Amygdala (tissue), 56 donors: ENCODE results near the gene SLC6A7.
A peak's percentile ranks its signal among the peaks of the same experiment; 100 is the strongest.

Experiments
- DNase-seq, 56 donors: peaks; one replicate each; lab custom pipeline; 2025; lab: John Stamatoyannopoulos, UW

Gene SLC6A7

DNA sequence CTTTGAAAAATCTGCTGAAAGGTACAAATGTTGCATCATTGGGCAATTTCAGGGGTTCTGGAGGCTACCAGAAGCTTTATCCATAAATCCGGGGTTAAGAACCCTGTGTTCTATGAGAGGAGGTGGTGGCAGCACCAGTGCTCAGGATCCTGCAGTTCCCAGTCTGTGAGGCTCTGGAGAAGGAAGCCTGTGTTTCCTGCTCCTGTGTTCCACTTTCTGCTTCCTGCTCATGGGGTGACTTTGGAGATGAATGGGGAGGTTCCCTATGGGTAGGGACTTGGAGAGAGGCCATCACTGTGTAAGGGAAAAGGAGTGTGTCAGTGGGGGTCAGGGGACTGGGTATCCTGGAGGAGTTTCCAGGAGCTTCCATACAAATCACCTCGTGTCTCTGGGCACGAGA lies 21.0 kb upstream of the SLC6A7 start:
- DNase-seq = no peak

DNA sequence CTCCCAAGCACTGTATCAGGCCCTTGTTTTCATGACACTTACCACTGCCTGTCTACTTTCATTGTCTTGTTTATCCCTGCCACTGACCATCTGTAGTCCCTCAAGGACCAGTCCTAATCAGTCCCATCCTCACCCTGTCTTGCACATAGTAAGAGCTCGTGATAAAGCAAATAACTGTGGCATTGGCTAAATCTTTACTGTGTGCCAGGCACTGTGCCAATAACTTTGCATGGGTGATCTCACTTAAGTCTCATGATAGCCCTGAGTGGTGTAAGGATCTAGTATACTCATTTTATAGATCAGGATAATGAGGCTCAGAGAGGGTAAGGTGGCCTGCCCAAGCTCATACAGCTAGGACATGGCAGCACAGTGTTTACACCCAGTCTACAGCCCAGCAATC lies 17.7 kb upstream of the SLC6A7 start:
- DNase-seq = no peak

DNA sequence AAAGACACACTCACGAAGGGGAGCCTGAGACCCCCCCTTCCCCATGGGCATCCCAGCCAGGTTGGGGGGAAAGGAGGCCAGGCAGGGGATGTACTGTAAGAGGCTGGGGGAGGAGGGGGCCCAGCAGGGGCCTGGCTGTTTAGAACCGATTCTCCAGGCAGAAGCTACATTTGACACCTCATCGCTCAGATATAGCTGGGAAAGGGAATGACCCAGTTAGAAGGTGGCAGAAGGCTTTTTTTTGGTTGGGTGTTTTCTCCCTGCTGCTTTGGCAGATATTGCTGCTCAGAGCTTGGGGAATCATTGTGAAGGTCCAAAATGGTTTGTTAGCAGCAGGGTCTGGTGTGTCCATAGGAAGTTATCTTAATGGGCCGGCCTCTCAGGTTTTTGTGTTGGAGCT lies 17.3 kb upstream of the SLC6A7 start:
- no peak for DNase-seq

DNA sequence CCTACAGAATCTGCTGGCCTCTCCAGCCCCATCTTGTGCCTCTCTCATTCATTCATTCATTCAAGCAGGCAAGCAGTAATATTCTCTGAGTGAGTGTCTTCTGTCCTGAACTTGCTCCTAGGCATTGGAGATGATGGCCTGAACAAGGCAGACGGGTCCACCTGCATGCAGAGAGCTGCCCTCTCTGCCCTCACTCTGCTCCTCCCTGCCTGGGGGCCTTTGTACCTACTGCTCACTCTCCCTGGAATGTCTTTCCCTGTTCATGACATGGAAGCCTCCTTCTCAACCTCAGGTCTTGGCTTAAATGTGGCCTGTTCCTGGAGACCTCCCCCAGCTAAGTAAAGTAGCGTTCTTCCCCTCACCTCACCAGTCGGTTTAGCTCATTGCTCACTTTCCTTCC lies 16.7 kb upstream of the SLC6A7 start:
- no peak for DNase-seq

DNA sequence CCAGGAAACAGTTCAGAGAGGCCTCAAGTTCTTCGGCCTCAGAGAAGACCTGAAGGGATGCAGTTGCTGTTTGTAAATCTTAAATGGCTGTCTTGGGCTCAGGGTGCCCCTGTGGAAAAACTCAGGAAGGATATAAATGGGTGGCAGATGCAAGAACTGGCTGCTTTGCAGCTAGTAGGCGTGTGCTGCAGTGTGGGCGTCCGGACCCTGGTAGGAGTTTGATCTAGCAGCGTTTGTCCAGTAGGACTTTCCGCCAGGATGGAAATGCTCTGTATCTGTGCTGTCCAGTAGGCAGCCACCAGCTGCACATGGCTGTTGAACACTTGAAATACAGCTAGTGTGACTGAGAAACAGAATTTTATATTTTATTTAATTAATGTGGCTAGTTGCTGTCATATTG lies 15.6 kb upstream of the SLC6A7 start:
- DNase-seq = no peak

DNA sequence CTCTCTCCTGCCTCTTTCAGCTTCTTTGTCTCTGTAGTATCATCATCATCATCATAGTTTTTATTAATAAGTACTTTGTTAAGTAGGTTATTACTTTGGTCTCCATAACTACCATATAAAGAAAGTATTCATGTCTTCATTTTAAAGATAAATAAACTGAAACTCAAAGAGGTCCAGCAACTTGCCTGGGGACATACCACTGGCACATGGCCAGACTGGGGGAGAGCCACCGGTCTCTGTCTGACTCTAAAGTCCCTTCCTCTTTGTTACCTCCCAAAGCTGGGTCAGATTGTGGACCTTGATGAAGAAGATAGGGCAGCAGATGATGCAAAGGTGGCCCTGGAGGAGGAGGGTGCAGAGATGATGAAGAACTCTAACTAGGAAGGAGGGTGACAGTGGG lies 14.8 kb upstream of the SLC6A7 start:
- no peak for DNase-seq

DNA sequence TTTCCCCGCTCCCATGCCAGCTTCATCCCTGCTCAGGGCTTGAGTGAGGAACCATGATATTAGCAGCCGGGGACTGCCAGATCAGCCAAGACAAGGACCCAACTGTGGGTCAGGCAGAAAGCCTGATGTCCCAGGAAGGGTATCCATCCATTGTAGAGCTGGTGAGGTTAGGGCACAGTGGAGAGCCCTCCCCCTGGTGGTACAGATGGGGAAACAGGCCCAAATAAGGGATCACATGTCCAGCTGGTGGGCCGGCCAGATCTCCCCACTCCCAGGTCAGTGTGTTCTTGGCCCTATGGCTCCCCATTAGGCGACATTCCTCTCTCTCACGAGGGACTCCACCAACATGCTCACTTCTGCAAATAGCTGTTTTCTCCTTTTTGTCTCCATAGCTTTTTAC lies 14.3 kb upstream of the SLC6A7 start:
- no peak for DNase-seq

DNA sequence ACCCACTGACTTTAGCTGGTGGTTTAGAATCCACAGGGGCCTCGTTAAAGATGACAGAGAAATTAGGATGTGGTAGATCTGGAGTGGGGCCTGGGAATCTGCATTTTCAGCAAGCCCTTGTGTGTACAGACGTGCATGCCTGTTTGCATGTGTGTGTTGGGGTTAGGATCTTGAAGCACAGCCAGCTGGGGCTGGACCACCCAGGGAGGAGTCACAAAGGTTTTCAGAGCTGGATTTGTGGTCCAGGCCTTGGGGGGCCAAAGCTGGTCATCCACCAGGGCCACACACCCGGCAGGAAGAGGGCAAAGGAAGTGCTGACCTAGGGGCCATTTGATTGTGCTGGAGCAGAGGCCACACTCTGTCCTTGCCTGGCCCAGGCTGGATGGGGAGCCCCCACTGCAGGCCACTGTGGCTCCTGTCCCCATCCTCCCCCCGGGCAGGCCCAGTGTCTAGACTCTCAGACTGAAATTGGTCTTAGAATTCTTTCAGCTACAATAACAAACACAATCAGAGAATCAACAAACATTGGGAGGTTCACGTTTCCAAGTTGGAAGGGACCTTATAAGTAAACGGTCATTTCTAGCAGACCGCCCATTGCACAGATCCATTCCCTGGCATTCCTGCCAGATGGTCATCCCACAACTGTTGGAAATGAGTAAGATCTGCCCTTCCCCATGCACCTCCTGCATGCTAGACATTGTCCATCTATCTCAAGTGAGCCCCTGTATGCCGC lies 13.0 kb upstream of the SLC6A7 start:
- no peak for DNase-seq

DNA sequence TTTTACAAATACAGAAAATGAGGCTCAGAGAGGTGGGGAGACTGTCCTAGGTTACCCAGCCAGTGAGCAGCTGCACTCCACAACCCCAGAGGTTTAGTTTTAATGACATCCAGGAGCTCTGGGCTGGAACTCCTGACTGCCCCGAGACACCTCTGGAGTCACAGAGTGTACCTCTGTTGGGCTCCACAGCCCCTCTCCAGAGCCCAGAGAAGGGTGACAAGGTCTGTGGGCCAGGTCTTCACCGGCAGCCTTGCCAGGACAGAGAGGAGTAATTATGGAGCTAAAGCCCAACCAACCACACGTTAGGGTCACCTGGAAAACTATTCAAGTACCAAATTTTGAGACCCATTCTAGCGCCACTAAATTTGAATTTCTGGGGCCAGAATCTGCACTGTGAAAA lies 12.1 kb upstream of the SLC6A7 start:
- DNase-seq = no peak

DNA sequence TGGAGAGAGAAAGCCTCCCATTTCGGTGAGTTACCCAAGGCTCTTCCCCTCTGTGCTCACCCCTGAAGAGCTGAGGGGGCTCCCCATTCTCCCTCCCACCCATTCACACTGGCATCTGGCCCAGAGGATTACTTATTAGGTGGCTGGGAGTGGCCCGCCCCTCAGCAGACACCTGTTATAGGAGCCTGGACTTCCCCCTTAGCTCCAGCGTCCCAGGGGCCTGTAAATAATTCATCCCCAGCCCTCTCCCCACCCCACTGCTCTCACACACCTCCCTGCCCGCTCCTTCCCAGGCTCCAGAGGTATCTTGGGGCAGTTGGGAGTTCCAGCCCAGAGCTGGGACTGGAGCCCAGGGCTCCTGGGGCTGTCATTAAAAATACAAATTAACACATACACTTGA lies 11.6 kb upstream of the SLC6A7 start:
- DNase-seq = no peak

DNA sequence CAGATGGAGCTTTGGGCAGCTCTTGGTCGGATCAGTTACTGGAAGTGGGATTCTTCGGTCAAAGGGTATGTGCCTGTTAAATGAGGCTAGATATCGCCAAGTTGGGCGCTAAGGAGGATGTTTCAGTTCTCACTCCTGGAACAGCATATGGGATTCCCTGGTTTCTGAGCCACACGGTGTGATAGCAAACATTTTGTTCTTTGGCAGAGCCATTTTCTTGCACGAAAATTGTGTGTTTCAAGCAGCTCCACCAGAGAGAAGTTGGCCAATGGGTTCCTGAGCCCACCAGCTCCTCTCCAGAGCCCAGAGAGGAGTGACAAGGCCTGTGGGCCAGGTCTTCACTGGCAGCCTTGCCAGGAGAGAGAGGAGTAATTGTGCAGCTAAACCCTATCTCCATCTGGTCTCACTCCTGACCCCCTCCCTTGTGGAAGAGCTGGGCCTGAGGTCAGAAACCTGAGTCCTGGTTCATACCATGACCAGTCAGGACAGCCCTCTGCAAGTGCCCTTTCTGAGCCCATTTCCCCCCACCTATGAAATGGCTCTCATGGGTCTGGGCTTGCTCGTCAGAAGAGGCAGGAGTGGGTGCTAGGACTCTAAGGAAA lies 10.7 kb upstream of the SLC6A7 start:
- no peak for DNase-seq

DNA sequence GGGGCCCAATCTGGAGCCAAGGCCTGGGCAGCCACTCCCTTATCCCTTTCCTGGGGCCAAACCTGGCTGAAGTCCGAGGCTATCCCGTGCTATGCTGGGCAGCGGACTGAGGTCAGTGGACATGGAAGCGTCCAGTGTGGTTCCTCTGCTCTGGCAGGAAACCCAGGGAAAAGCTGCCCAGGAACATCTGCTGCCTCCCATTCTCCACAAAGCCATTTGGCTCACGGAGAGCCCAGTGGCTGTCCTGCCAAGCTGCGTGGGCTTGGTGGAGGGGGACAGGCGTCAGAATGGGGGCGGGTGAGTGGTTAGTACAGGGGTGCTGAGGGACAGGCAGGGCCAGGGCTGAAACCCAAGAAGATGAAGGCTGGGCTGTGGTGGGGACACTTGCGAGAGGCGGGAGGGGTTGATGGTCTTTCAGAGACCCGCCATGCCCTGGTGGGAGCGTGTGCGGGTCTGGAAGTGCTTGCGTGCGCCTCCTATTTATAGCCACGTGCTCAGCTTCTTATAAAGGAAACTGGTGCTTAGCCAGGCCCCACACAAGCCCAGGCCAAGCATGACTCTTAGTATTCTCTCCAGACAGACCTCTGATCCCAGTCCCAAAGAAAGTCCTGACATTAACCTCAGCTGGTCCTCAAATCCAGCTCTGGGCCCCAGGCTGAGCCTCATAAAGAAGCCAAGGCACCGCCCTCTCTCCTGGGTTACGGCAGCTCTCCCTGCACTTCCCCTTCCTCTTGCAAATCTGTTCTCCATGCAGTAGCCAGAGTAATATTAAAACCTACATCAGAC lies 9.4 kb upstream of the SLC6A7 start:
- peak in 53 of 56 donors; percentile 8 to 90 (median 65) for DNase-seq

DNA sequence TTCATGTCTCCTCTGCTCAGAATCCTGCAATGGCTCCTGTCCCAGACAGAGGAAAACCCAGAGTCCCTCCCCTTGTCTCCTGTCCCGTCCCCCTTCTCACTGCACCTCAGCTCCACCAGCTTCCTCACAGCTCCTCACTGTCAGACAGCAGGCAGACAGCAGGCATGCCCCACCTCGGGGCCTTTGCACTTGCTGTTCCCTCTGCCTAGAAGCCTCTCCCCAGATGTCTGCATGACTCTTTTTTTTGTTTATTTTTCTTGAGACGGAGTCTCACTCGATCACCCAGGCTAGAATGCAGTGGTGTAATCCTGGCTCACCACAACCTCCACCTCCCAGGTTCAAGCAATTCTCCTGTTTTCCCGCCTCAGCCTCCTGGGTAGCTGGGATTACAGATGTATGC lies 8.8 kb upstream of the SLC6A7 start:
- no peak for DNase-seq

DNA sequence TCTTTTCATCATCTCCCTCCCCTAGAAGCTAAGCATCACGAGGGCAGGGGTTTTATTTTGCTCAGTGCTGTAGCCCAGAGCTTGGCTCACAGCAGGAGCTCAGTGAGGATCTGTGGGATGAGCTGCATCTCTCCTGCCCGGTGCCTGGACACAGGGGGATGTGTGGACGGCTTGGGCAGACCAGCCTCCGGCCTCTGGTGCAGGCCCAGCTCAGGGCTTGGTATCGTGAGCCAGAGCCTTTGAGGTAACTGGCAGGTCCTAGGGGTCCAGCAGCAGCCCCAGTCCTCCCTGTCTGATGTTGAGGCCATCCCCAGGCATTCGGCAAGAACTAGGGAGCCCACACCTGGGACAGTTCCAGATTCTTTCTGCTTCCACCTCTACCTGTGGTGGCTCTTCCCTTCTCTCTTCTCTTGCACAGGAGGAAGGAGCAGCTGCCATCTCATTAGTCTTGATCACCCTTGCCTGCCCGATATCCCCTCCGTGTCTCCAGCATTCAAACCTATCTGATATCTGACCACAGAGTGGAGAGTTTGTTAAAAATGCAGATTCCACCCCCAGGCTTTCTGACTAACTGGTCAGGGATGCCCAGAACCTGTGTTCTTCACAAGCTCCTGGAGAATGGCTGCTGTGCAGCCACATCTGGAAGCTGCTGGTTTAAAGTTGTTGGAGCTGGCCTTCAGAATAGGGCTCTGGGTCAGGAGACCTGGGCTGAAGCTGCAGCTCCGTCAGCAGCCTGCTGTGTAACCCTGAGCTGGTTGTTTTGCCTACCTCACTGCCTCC lies 7.9 kb upstream of the SLC6A7 start:
- DNase-seq = no peak

DNA sequence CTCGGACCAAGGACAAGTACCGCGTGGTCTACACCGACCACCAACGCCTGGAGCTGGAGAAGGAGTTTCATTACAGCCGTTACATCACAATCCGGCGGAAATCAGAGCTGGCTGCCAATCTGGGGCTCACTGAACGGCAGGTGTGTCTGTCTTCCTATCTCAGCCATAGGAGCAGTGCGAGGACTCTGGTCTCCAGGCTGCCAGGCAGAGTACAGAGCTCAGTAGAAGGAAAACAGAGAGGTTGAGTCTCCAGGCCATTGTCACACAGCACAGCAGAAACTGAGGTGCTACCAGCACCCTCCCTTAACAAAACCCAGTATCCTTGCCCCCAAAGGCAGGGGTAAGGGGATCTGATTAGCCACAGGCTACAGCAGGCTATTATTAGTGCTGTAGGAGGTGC lies 7.1 kb upstream of the SLC6A7 start:
- no peak for DNase-seq

DNA sequence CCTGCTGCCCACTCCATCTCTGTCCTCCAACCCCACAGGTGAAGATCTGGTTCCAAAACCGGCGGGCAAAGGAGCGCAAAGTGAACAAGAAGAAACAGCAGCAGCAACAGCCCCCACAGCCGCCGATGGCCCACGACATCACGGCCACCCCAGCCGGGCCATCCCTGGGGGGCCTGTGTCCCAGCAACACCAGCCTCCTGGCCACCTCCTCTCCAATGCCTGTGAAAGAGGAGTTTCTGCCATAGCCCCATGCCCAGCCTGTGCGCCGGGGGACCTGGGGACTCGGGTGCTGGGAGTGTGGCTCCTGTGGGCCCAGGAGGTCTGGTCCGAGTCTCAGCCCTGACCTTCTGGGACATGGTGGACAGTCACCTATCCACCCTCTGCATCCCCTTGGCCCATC lies 6.4 kb upstream of the SLC6A7 start:
- no peak for DNase-seq

DNA sequence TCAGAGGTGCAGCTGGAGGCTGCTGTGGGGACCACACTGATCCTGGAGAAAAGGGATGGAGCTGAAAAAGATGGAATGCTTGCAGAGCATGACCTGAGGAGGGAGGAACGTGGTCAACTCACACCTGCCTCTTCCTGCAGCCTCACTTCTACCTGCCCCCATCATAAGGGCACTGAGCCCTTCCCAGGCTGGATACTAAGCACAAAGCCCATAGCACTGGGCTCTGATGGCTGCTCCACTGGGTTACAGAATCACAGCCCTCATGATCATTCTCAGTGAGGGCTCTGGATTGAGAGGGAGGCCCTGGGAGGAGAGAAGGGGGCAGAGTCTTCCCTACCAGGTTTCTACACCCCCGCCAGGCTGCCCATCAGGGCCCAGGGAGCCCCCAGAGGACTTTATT lies 5.9 kb upstream of the SLC6A7 start:
- DNase-seq = no peak

DNA sequence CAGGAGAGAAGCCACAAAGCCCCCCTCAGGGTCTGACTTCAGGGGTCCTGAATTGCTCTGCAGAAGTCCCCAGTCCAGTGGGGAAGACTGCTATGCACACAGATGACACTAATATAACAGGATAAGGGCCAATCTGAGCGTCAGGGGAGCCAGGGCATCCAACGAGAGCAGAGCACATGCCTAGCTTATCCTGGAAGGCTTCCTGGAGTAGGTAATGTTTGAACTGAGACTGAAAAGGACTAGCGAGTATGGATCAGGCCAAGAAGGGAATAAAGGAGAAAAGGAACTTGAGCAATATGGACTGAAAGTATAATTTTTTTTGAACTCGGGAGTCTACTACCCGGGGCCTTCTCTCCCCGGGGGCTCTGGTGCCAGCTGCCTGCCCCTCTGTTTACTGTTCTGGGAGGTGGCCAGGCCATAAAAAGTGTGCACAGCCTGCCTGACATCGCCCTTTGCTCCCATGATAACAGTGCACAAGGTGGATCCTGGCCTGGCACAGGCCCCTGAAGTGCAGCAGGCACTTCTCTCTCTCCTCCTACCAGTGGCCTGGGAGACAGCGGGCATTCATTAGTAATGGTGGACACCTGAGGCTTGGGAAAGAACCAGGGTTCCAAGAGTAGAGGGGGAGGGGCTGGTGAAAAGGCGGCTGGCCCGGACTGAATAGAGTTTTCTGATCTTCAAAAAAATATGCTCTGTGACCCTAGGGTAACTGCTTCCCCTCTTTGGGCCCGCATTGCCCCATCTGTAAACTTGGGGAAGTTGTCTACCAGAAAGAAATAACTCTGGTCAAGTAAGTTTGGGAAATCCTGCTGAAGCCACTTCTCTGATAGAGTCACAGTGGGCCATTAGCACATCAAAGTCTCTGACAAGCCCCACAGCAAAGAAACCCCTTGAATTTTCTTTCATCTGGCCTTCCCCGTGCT lies 4.6 kb upstream of the SLC6A7 start:
- no peak for DNase-seq

DNA sequence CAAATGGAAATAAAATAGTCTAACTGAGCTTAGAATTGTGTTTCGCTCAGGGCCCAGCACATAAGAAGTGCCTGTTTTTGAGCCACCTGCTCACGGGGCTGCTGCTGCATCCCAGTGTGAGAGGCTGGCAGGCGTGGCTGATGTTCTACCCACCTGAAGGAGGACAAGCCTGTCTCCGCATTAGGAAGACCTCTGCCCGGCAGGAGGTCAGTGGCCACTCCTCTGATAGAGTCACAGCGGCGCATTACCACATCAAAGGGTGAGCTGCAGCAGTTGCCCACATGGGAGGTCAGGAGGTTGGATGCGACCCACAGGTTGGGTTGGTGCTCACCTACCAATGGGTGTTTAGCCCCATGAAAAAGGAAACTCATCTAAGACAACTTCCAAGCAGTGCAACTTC lies 3.7 kb upstream of the SLC6A7 start:
- DNase-seq = no peak

DNA sequence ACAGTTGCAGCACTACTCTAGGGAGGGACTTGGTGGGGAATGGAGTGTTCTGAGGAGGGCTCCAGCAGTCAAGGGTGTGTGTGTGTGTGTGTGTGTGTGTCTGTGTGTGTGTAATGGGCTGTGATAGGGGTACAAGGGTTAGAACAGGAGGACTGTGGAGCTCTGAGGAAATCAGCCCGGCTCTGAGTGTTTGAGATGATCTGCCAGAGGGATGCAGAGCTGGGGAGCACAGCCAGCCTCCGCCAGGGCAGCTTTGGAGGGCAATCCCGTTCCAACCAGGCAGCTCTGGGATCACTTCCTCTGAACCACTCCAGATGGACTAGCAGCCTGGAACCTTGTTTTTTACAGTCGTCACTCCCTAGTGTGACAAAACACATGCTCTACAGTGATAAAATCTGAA lies 3.0 kb upstream of the SLC6A7 start:
- DNase-seq = no peak
